Left ventricle myocardium inferior (tissue), 1 donor: ENCODE results near the gene TMEM212. TPM values are rescaled to one million over a fixed set of nuclear protein-coding genes. Genes with fewer than 3 reads are reported as not detected.

ENCODE experiments used
- DNase-seq: peaks from one replicate; pipeline ENCODE4 v3.0.0-alpha.2; 2020
- H3K27ac ChIP-seq: fragments of 200-600 bp; replicated peaks from 2 replicates; pipeline ENCODE4 v1.8.0; 2021
- H3K27me3 ChIP-seq: fragments of 200-600 bp; 2 replicates; pipeline ENCODE4 v1.8.0; 2021; ENCODE audit warnings: low read depth
- H3K36me3 ChIP-seq: fragments of 200-600 bp; 2 replicates; pipeline ENCODE4 v1.8.0; 2021
- H3K4me1 ChIP-seq: fragments of 200-600 bp; 2 replicates; pipeline ENCODE4 v1.8.0; 2021
- H3K4me3 ChIP-seq: fragments of 200-600 bp; 2 replicates; pipeline ENCODE4 v1.8.0; 2021; ENCODE audit warnings: mild to moderate bottlenecking, moderate library complexity
- H3K9me3 ChIP-seq: fragments of 200-600 bp; replicated peaks from 2 replicates; pipeline ENCODE4 v1.8.0; 2021
- CTCF ChIP-seq: fragments of 200-600 bp; IDR thresholded peaks from 2 replicates; pipeline ENCODE4 v1.8.0; 2021; ENCODE audit warnings: antibody characterized with exemption, mild to moderate bottlenecking, borderline replicate concordance
- intact Hi-C: fragments of 100-400 bp; cut with micrococcal nuclease; formaldehyde crosslinking; loops from one replicate; pipeline ENCODE4 v1.11.0; 2022
- total RNA-seq: library from RNA; stranded (reverse); fragmentation: NEBNext Ultra II Directional; extraction: Animal tissue kit (Norgen Biotek cat#: 25700); gene quantifications from one replicate; pipeline ENCODE4 v1.2.1, GENCODE V29; 2021
- donor health status: DM: no; HTN: yes; CAD: no; lungs with severe emphysema.

Gene TMEM212
- total RNA-seq, 1 donor from 2014 or later: not detected

GRCh38 chr3:171895291-171895690 lies 52.1 kb downstream of the TMEM212 start:
- DNase-seq: no peak
- no peak for TF ChIP-seq CTCF
- Histone ChIP-seq H3K9me3 (no peaks in the 10 kb centered on the region), H3K27ac (no peak overlapping the region), H3K36me3 (no peaks in the 10 kb centered on the region), H3K4me3 (no peak overlapping the region), H3K4me1 (no peaks in the 10 kb centered on the region), H3K27me3 (no peaks in the 10 kb centered on the region)
- intact Hi-C loops: no loop called here

- no peak for TF ChIP-seq CTCF
- no peaks in the 10 kb centered on the region for H3K36me3 ChIP-seq
- no peak overlapping the region for H3K27ac ChIP-seq
- H3K4me1 ChIP-seq: no peaks in the 10 kb centered on the region
- no peak overlapping the region for H3K4me3 ChIP-seq
- H3K9me3 ChIP-seq: no peaks in the 10 kb centered on the region
- H3K27me3 ChIP-seq: no peaks in the 10 kb centered on the region
- intact Hi-C loops: no loop called here
- DNase-seq: no peak
Measured at GRCh38 chr3:171895900-171896299, 52.8 kb downstream of the TMEM212 start.

GRCh38 chr3:171896316-171896715 lies 53.2 kb downstream of the TMEM212 start:
- H3K4me3 ChIP-seq: no peak overlapping the region
- DNase-seq: no peak
- intact Hi-C loops: no loop called here
- no peak overlapping the region for H3K27ac ChIP-seq
- H3K27me3 ChIP-seq: no peaks in the 10 kb centered on the region
- no peaks in the 10 kb centered on the region for H3K36me3 ChIP-seq
- no peaks in the 10 kb centered on the region for H3K9me3 ChIP-seq
- H3K4me1 ChIP-seq: no peaks in the 10 kb centered on the region
- no peak for TF ChIP-seq CTCF

GRCh38 chr3:171898192-171898591 lies 55.0 kb downstream of the TMEM212 start:
- no peak for DNase-seq
- H3K4me1 ChIP-seq: no peaks in the 10 kb centered on the region
- intact Hi-C loops: no loop called here
- H3K36me3 ChIP-seq: no peaks in the 10 kb centered on the region
- no peak overlapping the region for H3K27ac ChIP-seq
- no peaks in the 10 kb centered on the region for H3K9me3 ChIP-seq
- H3K4me3 ChIP-seq: no peak overlapping the region
- TF ChIP-seq CTCF: no peak
- no peaks in the 10 kb centered on the region for H3K27me3 ChIP-seq

GRCh38 chr3:171900446-171900845 lies 57.3 kb downstream of the TMEM212 start:
- Histone ChIP-seq H3K4me3 (no peak overlapping the region), H3K4me1 (no peaks in the 10 kb centered on the region), H3K27me3 (no peaks in the 10 kb centered on the region), H3K9me3 (no peaks in the 10 kb centered on the region), H3K36me3 (no peaks in the 10 kb centered on the region), H3K27ac (no peak overlapping the region)
- DNase-seq: no peak
- intact Hi-C loops: no loop called here
- no peak for TF ChIP-seq CTCF
